ENCODE data around the gene IGF2. TPM values are rescaled to one million over a fixed set of nuclear protein-coding genes. Genes with fewer than 3 reads are reported as not detected.

Gene IGF2
- total RNA-seq, 4 donors from 2014 or later, result 9.9 to 26.6 (median 18.1) TPM

- H3K9me3 ChIP-seq, result no peaks in the 10 kb centered on the region
- no peak overlapping the region for H3K27ac ChIP-seq
- no peak for DNase-seq
- H3K36me3 ChIP-seq, result no peaks in the 10 kb centered on the region
- H3K4me3 ChIP-seq (replicated peaks in 1 of 3), result no peak overlapping the region
- intact Hi-C loops (cut with DNase I), result no loop called here
- 90 to 91% methylated on average over 4 to 7 of the region's 7 CpGs for WGBS, 2 donors
- TF ChIP-seq POLR2A (IDR thresholded peaks at IDR 0.05), result no peak
- TF ChIP-seq, protein P1, sequence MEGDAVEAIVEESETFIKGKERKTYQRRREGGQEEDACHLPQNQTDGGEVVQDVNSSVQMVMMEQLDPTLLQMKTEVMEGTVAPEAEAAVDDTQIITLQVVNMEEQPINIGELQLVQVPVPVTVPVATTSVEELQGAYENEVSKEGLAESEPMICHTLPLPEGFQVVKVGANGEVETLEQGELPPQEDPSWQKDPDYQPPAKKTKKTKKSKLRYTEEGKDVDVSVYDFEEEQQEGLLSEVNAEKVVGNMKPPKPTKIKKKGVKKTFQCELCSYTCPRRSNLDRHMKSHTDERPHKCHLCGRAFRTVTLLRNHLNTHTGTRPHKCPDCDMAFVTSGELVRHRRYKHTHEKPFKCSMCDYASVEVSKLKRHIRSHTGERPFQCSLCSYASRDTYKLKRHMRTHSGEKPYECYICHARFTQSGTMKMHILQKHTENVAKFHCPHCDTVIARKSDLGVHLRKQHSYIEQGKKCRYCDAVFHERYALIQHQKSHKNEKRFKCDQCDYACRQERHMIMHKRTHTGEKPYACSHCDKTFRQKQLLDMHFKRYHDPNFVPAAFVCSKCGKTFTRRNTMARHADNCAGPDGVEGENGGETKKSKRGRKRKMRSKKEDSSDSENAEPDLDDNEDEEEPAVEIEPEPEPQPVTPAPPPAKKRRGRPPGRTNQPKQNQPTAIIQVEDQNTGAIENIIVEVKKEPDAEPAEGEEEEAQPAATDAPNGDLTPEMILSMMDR (IDR thresholded peaks at IDR 0.05), result no peak
- H3K4me1 ChIP-seq, result no peaks in the 10 kb centered on the region
- no peaks in the 10 kb centered on the region for H3K27me3 ChIP-seq
Observed at GRCh38 chr11:2123628-2123960, 15.6 kb downstream of the IGF2 start.

GRCh38 chr11:2122907-2123627 lies 16.1 kb downstream of the IGF2 start:
- Histone ChIP-seq H3K27ac (no peak overlapping the region), H3K27me3 (no peaks in the 10 kb centered on the region), H3K36me3 (no peaks in the 10 kb centered on the region), H3K4me1 (no peaks in the 10 kb centered on the region), H3K9me3 (no peaks in the 10 kb centered on the region), H3K4me3 (replicated peaks in 1 of 3) (no peak overlapping the region)
- TF ChIP-seq, protein P1 (IDR thresholded peaks at IDR 0.05), result no peak
- TF ChIP-seq POLR2A (IDR thresholded peaks at IDR 0.05), result no peak
- no peak for DNase-seq
- intact Hi-C loops (cut with DNase I), result no loop called here
- 83 to 90% methylated on average over 4 to 6 of the region's 13 CpGs for WGBS, 2 donors

DNA sequence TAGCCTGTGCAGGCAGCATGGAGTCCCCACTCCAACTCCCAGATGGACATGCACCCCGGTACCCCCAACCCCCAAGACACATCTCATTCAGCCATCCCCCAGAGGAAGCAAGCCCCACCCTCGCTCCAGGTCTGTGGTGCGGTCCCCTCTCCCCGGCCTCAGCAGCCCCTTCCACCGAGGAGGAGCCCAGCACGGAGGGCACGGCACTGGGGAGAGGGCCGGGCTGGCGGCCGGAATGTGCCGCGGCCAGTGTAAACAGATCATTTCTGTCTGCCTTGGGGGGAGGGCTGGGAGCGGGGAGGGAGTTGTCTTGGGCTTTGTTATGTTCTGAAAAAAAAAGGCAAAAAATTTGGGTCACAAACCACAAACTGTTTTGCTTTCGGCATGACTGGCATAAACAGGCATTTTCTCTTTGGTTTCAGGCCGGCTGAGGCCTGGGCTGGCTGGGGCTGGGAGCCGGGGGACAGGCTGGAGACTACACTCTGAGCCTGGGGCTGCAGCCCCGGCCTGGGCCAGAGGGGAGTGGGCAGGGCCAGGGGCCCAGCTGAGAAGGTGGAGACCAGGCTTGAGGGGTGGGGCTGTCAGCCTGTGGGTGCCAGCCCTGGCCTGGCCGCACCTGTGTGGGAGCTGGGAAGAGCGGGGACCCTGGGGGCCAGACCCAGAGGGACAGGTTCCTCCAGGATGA lies 16.8 kb downstream of the IGF2 start:
- Histone ChIP-seq H3K36me3 (no peaks in the 10 kb centered on the region), H3K4me1 (no peaks in the 10 kb centered on the region), H3K27ac (no peak overlapping the region), H3K4me3 (replicated peaks in 1 of 3) (no peak overlapping the region), H3K9me3 (no peaks in the 10 kb centered on the region), H3K27me3 (no peaks in the 10 kb centered on the region)
- no peak for TF ChIP-seq POLR2A (IDR thresholded peaks at IDR 0.05)
- TF ChIP-seq, protein P1 (IDR thresholded peaks at IDR 0.05), result no peak
- DNase-seq, result no peak
- intact Hi-C loops (cut with DNase I), result no loop called here
- 23 to 35% methylated on average over 15 to 18 of the region's 19 CpGs for WGBS, 2 donors

DNA sequence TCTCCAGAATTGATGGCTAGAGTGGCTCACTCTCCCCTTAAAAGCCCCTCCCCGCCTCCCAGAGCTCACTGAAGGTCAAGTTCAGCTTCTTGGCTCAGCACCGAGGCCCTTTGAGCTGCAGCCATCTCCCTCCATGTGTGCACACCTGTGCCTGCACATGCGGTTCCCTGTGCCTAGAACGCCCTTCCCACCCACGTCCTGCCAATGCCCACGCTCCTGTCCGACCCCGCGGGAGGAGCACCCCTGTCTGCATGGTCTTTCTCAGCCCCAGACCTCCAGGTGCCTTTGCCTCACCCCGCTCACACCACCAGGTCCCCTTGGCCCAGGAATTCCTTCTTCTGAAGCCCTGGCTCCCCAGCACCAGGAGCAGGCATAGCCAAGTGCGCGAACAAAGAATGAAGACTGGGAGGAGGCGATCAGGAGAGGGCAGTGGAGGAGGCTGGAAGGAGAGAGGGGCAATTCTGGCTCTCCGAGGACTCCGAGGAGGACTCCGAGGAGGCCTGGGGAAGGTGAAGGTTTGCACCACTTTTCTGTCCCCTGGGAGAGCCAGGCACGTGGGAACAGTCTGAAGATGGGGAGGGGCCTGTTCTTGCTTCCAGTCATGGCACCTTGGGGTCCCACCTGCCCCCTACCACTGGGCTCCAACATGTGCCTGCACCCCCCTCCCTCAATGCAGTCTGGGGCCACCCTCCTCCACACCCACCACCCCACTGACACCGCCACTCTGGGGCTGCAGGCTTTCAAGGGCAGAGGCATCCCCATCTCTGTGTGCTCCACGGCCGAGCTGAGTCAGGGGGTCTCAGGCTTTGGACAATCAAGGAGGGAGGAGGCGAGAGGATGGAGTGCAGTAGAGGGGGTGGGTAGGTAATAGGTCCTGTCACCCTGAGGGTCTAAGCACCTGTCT lies 17.7 kb downstream of the IGF2 start:
- Histone ChIP-seq H3K27me3 (no peaks in the 10 kb centered on the region), H3K4me1 (no peaks in the 10 kb centered on the region), H3K27ac (no peak overlapping the region), H3K9me3 (no peaks in the 10 kb centered on the region), H3K36me3 (no peaks in the 10 kb centered on the region), H3K4me3 (replicated peaks in 1 of 3) (no peak overlapping the region)
- TF ChIP-seq POLR2A (IDR thresholded peaks at IDR 0.05), result no peak
- TF ChIP-seq, protein P1 (IDR thresholded peaks at IDR 0.05), result no peak
- DNase-seq, result no peak
- 81 to 84% methylated on average over 20 of the region's 21 CpGs for WGBS, 2 donors
- intact Hi-C loops (cut with DNase I), result no loop called here

Measured in thyroid gland (tissue), 4 donors.